ENCODE measurements around the gene PTPRG.

DNA sequence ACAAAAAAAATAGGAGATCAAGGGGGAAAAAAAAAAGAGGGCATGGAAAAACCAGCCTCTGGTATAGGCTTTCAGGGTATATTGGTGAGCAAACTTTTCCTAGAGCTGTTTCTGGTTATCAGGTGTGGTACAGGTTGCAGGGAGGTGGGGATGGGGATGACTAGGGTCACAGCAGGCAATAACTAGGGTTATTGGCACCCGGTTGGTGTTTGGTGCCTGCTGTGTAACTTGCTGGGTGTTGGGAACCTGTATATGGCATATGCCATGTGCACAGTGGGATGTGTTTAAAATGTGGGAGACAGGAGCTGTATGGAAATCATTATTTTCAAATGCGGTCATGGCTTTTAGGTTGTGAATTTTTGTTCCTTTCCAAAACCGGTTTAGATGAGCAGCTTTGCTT, 119.2 kb downstream of the PTPRG start:
- no peak for TF ChIP-seq POLR2A (IDR thresholded peaks at IDR 0.05)
- TF ChIP-seq, protein P1, sequence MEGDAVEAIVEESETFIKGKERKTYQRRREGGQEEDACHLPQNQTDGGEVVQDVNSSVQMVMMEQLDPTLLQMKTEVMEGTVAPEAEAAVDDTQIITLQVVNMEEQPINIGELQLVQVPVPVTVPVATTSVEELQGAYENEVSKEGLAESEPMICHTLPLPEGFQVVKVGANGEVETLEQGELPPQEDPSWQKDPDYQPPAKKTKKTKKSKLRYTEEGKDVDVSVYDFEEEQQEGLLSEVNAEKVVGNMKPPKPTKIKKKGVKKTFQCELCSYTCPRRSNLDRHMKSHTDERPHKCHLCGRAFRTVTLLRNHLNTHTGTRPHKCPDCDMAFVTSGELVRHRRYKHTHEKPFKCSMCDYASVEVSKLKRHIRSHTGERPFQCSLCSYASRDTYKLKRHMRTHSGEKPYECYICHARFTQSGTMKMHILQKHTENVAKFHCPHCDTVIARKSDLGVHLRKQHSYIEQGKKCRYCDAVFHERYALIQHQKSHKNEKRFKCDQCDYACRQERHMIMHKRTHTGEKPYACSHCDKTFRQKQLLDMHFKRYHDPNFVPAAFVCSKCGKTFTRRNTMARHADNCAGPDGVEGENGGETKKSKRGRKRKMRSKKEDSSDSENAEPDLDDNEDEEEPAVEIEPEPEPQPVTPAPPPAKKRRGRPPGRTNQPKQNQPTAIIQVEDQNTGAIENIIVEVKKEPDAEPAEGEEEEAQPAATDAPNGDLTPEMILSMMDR (IDR thresholded peaks at IDR 0.05), result no peak
